NB4 (cell line): ENCODE results near the gene P2RX7.
"Not testable (repeated sequence)": the region's sequence is repeated elsewhere in the genome, so short reads cannot be mapped to it uniquely, and the experiment has no call there.

Experiments
- DNase-seq: peaks from one replicate; pipeline ENCODE4 v3.0.0; 2010; ENCODE audit warnings: low read depth
- H3K4me3 ChIP-seq: one replicate; pipeline ENCODE4 v1.5.1; 2011; ENCODE audit warnings: mild to moderate bottlenecking, low read depth, low read length, moderate library complexity
- MYC ChIP-seq: IDR thresholded peaks from 2 replicates; pipeline ENCODE4 v1.6.1; 2011; ENCODE audit warnings: low read depth, low read length
- POLR2A ChIP-seq: IDR thresholded peaks from 2 replicates; pipeline ENCODE4 v1.6.1; 2011; ENCODE audit warnings: mild to moderate bottlenecking; ENCODE audit not compliant: insufficient read length; ENCODE audit errors: extremely low read depth
- TF ChIP-seq, protein P1 (sequence below): IDR thresholded peaks from 2 replicates; pipeline ENCODE4 v1.6.1; 2011; ENCODE audit warnings: low read depth, low read length
- TF ChIP-seq, protein P2 (sequence below): IDR thresholded peaks from one replicate; pipeline ENCODE4 v1.5.1; 2012; ENCODE audit warnings: low read depth, low read length

P2RX7 gene

GRCh38 chr12:121142171-121142950 lies 9.7 kb downstream of the P2RX7 start:
- TF ChIP-seq, protein P1, sequence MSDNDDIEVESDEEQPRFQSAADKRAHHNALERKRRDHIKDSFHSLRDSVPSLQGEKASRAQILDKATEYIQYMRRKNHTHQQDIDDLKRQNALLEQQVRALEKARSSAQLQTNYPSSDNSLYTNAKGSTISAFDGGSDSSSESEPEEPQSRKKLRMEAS, result no peak
- TF ChIP-seq, protein P2, sequence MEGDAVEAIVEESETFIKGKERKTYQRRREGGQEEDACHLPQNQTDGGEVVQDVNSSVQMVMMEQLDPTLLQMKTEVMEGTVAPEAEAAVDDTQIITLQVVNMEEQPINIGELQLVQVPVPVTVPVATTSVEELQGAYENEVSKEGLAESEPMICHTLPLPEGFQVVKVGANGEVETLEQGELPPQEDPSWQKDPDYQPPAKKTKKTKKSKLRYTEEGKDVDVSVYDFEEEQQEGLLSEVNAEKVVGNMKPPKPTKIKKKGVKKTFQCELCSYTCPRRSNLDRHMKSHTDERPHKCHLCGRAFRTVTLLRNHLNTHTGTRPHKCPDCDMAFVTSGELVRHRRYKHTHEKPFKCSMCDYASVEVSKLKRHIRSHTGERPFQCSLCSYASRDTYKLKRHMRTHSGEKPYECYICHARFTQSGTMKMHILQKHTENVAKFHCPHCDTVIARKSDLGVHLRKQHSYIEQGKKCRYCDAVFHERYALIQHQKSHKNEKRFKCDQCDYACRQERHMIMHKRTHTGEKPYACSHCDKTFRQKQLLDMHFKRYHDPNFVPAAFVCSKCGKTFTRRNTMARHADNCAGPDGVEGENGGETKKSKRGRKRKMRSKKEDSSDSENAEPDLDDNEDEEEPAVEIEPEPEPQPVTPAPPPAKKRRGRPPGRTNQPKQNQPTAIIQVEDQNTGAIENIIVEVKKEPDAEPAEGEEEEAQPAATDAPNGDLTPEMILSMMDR, result no peak
- TF ChIP-seq MYC (no peak), POLR2A (no peak)
- H3K4me3 ChIP-seq, result no peak overlapping the region
- DNase-seq, result no peak

DNA sequence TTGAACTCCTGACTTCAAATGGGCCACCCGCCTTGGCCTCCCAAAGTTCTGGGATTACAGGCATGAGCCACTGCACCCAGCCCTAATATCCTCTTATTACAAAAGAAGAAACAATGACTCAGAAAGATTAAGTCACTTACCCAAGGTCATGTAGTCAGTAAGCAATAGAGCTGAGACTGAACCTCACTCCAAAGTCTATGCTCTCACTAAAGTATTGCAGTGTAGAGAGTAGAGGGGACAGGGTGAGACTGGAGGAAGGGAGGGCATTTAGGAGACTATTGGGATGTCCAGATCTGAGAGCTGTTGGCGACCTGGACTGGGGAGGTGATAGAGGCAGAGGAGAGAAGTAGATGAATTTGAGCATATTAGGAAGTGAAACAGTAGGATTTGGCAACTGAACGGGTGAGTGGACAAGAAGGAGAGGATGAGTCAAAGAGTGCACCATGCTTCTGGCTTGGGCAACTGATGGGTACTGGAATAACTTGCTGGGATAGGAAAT lies 11.8 kb downstream of the P2RX7 start:
- TF ChIP-seq, protein P1, result no peak
- TF ChIP-seq, protein P2, result no peak
- TF ChIP-seq POLR2A (no peak), MYC (no peak)
- no peak overlapping the region for H3K4me3 ChIP-seq
- peak; percentile 86 for DNase-seq

GRCh38 chr12:121145221-121145620 lies 12.5 kb downstream of the P2RX7 start:
- TF ChIP-seq, protein P2, result no peak
- no peak overlapping the region for H3K4me3 ChIP-seq
- peak; percentile 87 for DNase-seq

- H3K4me3 ChIP-seq, DNase-seq: not testable (repeated sequence)
Measured at GRCh38 chr12:121149289-121149688, 16.6 kb downstream of the P2RX7 start.

GRCh38 chr12:121154793-121155375 lies 22.2 kb downstream of the P2RX7 start:
- TF ChIP-seq, protein P2, result no peak
- H3K4me3 ChIP-seq, result no peak overlapping the region
- DNase-seq, result no peak

DNA sequence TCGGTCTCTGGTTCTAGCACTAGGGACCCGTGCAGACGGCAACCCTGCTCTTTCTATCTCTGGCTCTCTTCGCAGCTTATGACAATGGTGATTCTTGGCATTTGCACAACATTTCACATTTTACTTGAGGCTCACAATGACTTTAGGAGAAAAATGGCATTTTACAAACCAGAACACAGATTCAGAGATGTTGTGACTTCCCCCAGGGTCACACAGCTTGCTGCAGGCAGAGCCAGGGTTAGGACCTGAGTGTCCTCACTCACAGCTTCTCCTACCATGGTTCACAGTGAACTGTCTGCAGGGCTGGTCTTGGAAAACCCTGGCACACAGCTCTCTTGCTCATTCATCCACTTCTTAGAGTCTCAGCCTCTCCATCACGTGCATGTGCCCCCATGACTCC lies 23.7 kb downstream of the P2RX7 start:
- TF ChIP-seq, protein P2, result no peak
- TF ChIP-seq, protein P1, result no peak
- TF ChIP-seq POLR2A, result no peak
- no peak for TF ChIP-seq MYC
- no peak for DNase-seq
- H3K4me3 ChIP-seq, result no peak overlapping the region
